Sigmoid colon (tissue), 4 donors: ENCODE data around the gene PLA2G6.

Source experiments
- EP300 ChIP-seq, 4 donors: sonication (generic); formaldehyde crosslinking; IDR thresholded peaks; one replicate each; pipeline ENCODE4 v1.6.1; 2017; ENCODE audit warnings: antibody characterized with exemption in 4 of 4
- POLR2A ChIP-seq, 2 donors: fragments of 450-650 bp; IDR thresholded peaks; one replicate each; pipeline ENCODE4 v1.6.1; 2016; ENCODE audit warnings: antibody characterized with exemption in 2 of 2, mild to moderate bottlenecking in 2 of 2, moderate library complexity in 2 of 2
- POLR2AphosphoS5 ChIP-seq, 4 donors: sonication (generic); formaldehyde crosslinking; IDR thresholded peaks; one replicate each; pipeline ENCODE4 v1.6.1; 2017; ENCODE audit warnings: antibody characterized with exemption in 4 of 4
- TF ChIP-seq, protein P1 (sequence below), 4 experiments: fragments of 450-650 bp in 3 of 4; fragments of 200-600 bp in 1 of 4; IDR thresholded peaks; one replicate each; pipeline ENCODE4 v1.5.1; 2016 to 2019; ENCODE audit warnings: antibody characterized with exemption in 4 of 4, mild to moderate bottlenecking in 3 of 4, moderate library complexity in 2 of 4

DNA sequence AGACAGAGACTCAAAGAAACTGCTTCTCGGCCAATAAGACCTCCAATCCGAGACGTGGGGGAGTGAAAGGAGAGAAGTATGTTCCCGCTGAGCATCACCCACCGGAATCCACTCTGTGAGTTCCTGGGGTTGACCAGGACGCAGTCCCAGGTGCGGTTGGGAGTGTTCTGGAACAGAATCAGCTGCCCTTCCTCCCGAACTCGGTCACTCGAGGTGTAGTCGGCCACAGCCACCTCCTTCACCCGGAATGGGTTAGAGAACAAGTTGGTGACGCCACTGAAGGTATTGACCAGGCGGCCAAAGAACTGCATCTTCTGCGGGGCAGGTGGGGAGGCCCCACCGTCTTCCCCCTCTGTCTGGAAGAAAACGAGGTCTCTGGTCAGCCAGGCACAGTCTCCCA is 12.5 kb downstream of the PLA2G6 start:
- TF ChIP-seq POLR2A (IDR thresholded peaks at IDR 0.05) (no peak), EP300 (IDR thresholded peaks at IDR 0.05) (no peak), POLR2AphosphoS5 (IDR thresholded peaks at IDR 0.05) (no peak)
- TF ChIP-seq, protein P1, sequence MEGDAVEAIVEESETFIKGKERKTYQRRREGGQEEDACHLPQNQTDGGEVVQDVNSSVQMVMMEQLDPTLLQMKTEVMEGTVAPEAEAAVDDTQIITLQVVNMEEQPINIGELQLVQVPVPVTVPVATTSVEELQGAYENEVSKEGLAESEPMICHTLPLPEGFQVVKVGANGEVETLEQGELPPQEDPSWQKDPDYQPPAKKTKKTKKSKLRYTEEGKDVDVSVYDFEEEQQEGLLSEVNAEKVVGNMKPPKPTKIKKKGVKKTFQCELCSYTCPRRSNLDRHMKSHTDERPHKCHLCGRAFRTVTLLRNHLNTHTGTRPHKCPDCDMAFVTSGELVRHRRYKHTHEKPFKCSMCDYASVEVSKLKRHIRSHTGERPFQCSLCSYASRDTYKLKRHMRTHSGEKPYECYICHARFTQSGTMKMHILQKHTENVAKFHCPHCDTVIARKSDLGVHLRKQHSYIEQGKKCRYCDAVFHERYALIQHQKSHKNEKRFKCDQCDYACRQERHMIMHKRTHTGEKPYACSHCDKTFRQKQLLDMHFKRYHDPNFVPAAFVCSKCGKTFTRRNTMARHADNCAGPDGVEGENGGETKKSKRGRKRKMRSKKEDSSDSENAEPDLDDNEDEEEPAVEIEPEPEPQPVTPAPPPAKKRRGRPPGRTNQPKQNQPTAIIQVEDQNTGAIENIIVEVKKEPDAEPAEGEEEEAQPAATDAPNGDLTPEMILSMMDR (IDR thresholded peaks at IDR 0.05), result no peak
